Measurements from ENCODE around the gene SPRED2.

The SPRED2 gene

GRCh38 chr2:65369980-65370379 is 62.4 kb downstream of the SPRED2 start:
- no peaks in the 10 kb centered on the region for H3K36me3 Mint-ChIP-seq (ENCODE audit: low read depth)
- H3K9me3 Mint-ChIP-seq = no peaks in the 10 kb centered on the region
- no peak overlapping the region for H3K4me3 Mint-ChIP-seq
- no peaks in the 10 kb centered on the region for H3K27me3 Mint-ChIP-seq (ENCODE audit: low read depth)
- no peak for TF ChIP-seq CTCF (IDR thresholded peaks at IDR 0.05; ENCODE audit: unreplicated experiment in 3 of 3)
- peaks cover 82% of the 10 kb centered on the region for H3K4me1 Mint-ChIP-seq
- H3K27ac Mint-ChIP-seq = peak overlapping the region in 2 of 3 experiments; percentile 53 to 68

DNA sequence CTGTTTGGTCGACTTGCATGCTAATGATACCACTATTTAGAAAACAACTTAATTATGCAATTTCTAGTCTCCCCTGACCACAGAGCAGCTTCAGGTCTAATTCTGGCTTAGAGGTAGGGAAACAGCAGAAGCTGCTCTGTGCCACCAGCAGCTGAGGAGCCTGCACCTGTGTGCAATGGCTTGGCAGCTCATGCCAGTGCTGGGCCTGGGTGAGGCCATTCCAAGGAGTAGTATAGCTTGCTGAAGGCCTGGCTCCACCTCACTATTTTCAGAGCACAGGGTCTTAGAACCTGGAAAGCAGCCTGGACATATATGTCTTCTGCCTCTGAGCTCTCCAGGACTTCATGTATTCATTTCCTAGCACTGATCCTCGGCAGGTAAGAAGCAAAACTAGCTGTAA is 62.8 kb downstream of the SPRED2 start:
- no peak overlapping the region for H3K4me3 Mint-ChIP-seq
- H3K9me3 Mint-ChIP-seq = no peaks in the 10 kb centered on the region
- no peaks in the 10 kb centered on the region for H3K27me3 Mint-ChIP-seq (ENCODE audit: low read depth)
- peak overlapping the region in 1 of 3 experiments; percentile 18 for H3K27ac Mint-ChIP-seq
- peaks cover 83% of the 10 kb centered on the region for H3K4me1 Mint-ChIP-seq
- TF ChIP-seq CTCF (IDR thresholded peaks at IDR 0.05; ENCODE audit: unreplicated experiment in 3 of 3) = no peak
- H3K36me3 Mint-ChIP-seq (ENCODE audit: low read depth) = no peaks in the 10 kb centered on the region

GRCh38 chr2:65368468-65368867 is 63.9 kb downstream of the SPRED2 start:
- TF ChIP-seq CTCF (IDR thresholded peaks at IDR 0.05; ENCODE audit: unreplicated experiment in 3 of 3) = no peak
- Mint-ChIP-seq H3K27ac (no peak overlapping the region), H3K4me1 (peaks cover 86% of the 10 kb centered on the region)

DNA sequence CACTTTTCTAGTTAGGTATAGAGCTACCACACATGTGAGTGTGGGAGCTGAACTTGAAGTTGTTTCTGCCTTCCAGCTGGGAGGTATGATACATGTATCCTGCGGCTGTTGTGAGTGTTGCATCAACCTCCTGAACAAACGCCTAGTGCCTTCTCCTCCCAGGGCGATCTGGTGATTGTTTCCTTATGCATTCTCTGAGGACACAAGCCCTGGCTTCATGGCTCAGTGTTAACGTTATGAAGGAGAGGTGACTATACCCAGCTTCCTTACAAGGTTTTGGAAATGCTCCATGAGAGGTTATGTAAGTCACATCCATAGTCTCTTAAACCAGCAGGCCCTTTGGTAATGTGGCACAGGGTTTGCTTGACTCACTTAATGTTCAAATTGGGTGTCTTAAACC is 64.9 kb downstream of the SPRED2 start:
- TF ChIP-seq CTCF (IDR thresholded peaks at IDR 0.05; ENCODE audit: unreplicated experiment in 3 of 3) = no peak
- peak overlapping the region in 2 of 3 experiments; percentile 40 to 76 for H3K27ac Mint-ChIP-seq
- no peaks in the 10 kb centered on the region for H3K36me3 Mint-ChIP-seq (ENCODE audit: low read depth)
- H3K9me3 Mint-ChIP-seq = no peaks in the 10 kb centered on the region
- H3K27me3 Mint-ChIP-seq (ENCODE audit: low read depth) = no peaks in the 10 kb centered on the region
- peak overlapping the region in 1 of 3 experiments; percentile 51 for H3K4me3 Mint-ChIP-seq
- peaks cover 82% of the 10 kb centered on the region for H3K4me1 Mint-ChIP-seq

More at GRCh38 chr2:65368468-65368867, 63.9 kb downstream of the SPRED2 start:
- H3K36me3 Mint-ChIP-seq (ENCODE audit: low read depth) = no peaks in the 10 kb centered on the region
- no peaks in the 10 kb centered on the region for H3K9me3 Mint-ChIP-seq
- no peaks in the 10 kb centered on the region for H3K27me3 Mint-ChIP-seq (ENCODE audit: low read depth)
- no peak overlapping the region for H3K4me3 Mint-ChIP-seq

DNA sequence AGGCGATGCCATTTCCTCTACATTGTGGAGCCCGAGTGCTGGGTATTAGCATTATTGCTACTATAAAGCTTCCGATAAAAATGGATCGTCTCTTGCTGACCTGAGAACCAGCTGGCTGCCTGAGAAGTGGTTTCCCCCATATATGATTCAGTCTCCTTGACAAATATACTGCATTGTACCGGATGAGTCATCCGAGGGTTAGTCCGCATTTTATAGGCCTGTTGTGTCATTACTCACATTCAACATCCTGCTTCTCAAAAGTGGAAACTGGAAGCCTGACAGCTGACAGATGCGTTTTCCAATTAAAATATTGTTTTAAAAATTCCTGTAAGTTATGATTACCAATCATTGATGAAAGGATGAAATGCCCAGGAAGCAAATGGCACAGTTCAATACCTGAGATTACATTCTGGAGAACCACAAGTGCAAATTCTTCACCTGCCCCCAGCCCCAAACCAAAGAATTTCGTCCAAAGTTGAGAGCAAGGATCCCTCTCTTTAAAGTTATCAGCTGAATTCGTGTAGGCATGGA is 65.7 kb downstream of the SPRED2 start:
- Mint-ChIP-seq H3K4me1 (peaks cover 77% of the 10 kb centered on the region), H3K4me3 (peak overlapping the region in 2 of 3 experiments; percentile 65 to 76), H3K9me3 (no peaks in the 10 kb centered on the region), H3K27me3 (ENCODE audit: low read depth) (peaks cover 2% of the 10 kb centered on the region), H3K27ac (peak overlapping the region; percentile 35 to 40 (median 35)), H3K36me3 (ENCODE audit: low read depth) (no peaks in the 10 kb centered on the region)
- TF ChIP-seq CTCF (IDR thresholded peaks at IDR 0.05; ENCODE audit: unreplicated experiment in 3 of 3) = no peak
